Dermis microvascular lymphatic vessel endothelial cell (primary cell): ENCODE results near the gene SLC5A9. TPM values are rescaled to one million over a fixed set of nuclear protein-coding genes. Genes with fewer than 3 reads are reported as not detected.
"Not testable (repeated sequence)": the region's sequence is repeated elsewhere in the genome, so short reads cannot be mapped to it uniquely, and the experiment has no call there.

Experiments used
- DNase-seq, 2 donors: peaks; one replicate each; pipeline versions ENCODE4 v3.0.0 to v3.0.0-alpha.2; 2010; ENCODE audit warnings: low read depth in 2 of 2
- total RNA-seq: library from RNA; depleted of rRNA; stranded (reverse); fragments of >200 nt; gene quantifications from 2 replicates; pipeline ENCODE4 v1.2.1, GENCODE V29; 2014

Gene SLC5A9
- total RNA-seq, 1 donor from 2014 or later = under 0.01 TPM

- not testable (repeated sequence) for DNase-seq
Measured at GRCh38 chr1:48213462-48213861, 9.1 kb upstream of the SLC5A9 start.

DNA sequence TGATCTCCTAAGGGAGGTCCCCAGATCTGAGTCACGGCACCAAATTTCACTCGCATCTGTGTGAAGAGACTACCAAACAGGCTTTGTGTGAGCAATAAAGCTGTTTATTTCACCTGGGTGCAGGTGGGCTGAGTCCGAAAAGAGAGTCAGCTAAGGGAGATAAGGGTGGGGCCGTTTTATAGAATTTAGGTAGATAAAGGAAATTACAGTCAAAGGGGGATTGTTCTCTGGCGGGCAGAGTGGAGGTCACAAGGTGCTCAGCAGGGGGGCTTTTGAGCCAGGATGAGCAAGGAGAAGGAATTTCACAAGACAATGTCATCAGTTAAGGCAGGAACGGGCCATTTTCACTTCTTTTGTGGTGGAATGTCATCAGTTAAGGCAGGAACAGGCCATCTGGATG is 8.2 kb upstream of the SLC5A9 start:
- DNase-seq = not testable (repeated sequence)

DNA sequence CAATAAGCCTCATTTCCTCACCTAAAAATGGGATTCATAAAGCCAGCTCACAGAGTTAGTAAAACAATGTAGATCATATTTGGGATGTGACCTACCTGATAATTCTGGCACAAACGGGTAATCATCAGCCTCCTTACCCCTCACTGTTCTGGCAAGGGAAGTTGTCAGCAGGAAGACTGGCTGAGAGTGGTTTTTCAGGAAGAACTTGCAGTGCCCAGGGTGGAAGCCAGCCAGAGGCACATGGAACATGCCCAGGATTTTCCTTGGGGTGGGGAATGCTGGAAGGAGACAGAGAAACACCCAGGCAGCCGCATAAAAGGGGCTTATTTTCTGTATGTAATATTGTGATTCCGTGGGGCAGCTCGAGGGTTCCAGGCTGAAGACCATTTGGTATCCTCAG is 7.7 kb upstream of the SLC5A9 start:
- DNase-seq = no peak

DNA sequence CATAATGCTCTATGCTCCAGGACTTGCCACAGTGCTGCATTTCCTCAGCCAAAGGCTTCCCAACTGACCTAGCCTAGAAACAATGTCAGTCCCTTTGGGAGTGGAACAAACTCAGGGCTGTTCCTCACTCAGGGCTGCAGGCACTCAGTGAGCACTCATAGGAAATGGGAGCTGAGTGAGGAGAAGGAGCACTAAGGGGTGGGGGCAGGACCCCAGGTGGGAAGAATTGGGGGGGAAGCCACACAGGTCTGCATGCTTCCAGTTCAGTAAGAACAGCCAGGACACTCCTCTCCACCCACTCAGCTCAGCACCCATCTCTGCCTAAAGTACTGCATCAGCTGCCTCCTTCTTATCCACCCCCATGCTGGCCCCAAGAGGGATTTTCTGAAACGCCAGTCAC is 7.3 kb upstream of the SLC5A9 start:
- DNase-seq = no peak

DNA sequence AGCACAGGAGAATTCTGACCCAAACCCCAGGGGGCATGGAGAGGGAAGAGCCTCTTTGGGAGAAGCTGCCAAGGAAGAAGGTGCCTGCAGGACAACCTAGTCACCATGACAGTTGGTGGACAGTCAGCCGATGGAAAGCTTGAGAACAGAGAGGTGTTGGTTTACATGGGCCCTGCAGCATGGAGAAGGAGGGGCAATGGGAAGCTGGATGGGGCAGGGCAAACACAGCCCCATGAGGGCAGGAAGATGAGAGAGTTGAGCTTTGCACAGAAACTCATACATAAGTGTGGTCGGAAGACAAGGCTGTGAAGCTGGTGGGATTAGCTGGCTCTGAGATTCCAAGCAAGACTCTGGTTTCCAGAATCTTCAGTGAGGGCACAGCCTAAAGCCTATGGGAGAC is 6.6 kb upstream of the SLC5A9 start:
- no peak for DNase-seq

DNA sequence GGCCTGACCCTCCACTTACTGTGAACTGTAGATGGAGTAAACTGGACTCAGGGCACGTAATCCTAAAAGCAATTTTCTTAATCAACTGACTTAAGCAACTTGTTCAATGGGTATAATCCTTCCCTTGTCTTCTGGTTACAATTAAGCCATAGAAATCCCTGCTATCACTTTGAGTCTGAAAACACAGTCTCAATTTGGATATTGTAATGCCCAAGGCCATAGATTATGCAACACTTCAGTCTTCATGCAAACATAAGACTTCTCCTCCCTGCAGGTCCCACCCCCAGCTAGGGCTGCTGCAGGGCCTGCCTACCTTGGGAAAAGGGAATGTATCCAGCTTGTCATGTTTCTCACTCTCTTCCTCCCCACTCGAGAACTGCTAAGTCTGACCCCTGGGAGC is 6.2 kb upstream of the SLC5A9 start:
- no peak for DNase-seq

DNA sequence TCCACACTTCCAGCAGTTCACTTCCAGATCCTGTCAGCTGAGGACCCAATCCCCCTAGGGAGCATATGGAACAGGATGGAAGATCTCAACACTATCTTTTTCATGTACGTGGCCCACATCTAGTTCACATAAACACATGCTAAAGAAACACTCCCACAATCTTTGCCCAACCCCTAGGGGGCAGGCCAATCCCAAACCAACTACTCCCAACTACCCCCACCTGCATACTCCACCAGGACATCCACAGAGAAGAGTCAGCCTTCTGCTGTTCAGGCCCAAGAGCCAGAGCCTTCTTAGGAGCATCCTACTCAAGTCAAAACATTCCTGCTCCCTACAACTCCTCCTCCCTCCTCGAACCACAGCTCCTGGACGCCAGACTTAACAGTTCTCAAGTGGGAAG is 5.6 kb upstream of the SLC5A9 start:
- DNase-seq = no peak

GRCh38 chr1:48217856-48218255 is 4.7 kb upstream of the SLC5A9 start:
- DNase-seq = no peak

- no peak for DNase-seq
Measured at GRCh38 chr1:48219803-48220202, 2.7 kb upstream of the SLC5A9 start.

GRCh38 chr1:48221122-48221521 is 1.4 kb upstream of the SLC5A9 start:
- no peak for DNase-seq

GRCh38 chr1:48221657-48222056 is 859 bp upstream of the SLC5A9 start:
- DNase-seq = no peak

DNA sequence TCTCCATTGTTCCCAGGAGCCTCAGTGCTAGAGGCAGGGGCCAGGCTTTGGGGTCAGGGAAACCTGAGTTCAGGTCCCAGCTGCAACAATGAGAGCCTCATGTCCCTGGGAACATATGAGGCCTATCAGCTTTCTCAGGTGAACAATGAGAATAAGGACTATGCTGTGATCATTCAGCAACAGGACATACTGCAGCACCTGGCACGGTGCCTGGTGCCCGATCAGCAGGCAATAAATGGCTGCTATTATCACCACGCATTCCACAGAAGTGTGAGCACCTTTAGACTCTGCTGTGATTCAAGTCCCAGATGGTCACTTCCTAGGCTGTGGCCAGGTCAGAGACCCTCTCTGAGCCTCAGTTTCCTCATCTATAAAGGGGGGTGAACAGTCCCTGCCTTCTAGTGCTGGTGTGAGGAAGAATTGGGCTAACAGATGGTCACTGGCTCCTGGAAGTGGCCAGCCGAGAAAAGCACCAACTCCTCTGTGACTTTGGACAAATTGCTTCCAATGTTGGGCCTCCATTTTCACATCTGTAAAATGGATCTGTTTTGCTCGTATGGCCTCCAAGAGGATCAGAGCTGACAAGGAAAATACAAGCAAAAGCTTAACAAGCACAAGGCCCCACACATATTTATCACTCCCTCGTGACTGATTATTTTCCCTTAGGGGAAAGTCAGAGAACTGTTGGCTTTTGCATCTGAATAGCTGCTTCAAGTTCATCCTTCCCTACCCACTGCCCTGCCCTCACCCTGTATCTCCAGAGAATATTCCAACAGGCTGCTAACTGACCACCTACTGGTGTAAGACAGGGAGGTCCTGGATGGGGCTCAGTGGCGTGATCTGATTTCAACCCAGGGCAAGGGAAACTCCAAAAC is 1.1 kb downstream of the SLC5A9 start:
- DNase-seq = no peak

DNA sequence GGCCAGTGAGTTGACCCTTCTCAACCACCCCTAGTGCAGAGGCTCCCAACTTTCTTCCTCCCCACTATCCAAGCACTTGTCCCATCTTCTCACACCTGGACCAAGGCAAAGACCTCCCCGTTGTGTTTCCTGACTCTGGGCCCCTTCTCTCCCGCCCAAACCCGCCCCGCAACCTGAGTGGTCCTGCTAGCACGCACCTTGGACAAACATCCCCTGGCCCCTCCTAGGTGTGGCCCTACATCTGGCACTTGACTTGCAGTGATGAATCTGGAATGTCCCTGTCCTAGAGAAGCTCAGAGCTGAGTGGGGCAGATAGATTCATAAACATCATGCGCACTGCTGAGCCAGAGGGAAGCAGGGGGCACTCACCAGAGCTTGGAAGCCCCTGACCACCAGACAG is 2.3 kb downstream of the SLC5A9 start:
- no peak for DNase-seq

GRCh38 chr1:48225579-48225978 is 3.1 kb downstream of the SLC5A9 start:
- DNase-seq = no peak

DNA sequence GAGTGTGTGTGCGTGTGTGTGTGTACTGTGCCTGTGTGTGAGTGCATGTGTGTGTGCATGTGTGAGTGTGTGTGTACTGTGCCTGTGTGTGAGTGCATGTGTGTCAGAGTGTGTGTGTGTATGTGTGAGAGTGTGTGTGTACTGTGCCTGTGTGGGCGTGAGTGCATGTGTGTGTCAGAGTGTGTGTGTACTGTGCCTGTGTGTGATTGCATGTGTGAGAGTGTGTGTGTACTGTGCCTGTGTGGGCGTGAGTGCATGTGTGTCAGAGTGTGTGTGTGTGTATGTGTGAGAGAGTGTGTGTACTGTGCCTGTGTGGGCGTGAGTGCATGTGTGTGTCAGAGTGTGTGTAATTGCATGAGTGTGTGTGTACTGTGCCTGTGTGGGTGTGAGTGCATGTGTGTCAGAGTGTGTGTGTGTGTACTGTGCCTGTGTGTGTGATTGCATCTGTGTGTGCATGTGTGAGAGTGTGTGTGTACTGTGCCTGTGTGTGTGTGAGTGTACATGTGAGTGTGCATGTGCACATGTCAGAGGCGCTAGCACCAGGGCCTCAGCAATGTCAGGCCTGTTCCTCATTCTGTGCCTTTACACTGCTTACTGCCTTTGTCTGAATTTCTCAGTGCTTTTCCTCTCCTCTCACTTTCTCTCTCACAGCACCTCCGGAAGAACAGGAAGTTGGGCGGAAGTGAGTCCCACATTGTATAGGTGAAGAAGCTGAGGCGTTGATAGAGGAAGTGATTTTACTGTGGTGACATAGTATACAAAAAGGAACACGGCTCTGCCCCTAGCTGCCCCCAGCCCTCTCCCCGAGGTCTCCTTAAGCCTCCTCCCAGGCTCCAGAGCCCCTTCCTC is 4.9 kb downstream of the SLC5A9 start:
- no peak for DNase-seq

DNA sequence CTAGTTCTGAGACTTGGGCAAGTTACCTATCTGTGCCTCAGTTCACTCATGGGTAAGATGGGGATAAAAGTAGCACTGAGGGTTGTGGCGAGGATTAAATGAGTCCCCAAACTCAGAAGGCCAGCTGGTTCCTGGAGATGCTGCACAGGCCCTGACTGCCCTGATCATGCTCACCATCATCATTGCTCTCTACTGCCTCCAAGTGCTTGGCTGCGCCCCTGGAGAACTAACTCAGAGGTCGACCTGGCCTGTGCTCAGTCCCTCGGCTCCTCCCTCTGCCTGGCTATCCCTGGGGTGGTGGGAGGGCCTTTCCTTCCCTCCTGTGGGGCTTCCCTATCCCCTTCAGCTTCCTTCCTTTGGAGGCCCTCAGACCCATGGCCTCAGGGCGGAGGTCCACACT is 5.6 kb downstream of the SLC5A9 start:
- DNase-seq = no peak

- no peak for DNase-seq
Measured at GRCh38 chr1:48229317-48229716, 6.8 kb downstream of the SLC5A9 start.

GRCh38 chr1:48230236-48230635 is 7.7 kb downstream of the SLC5A9 start:
- no peak for DNase-seq

DNA sequence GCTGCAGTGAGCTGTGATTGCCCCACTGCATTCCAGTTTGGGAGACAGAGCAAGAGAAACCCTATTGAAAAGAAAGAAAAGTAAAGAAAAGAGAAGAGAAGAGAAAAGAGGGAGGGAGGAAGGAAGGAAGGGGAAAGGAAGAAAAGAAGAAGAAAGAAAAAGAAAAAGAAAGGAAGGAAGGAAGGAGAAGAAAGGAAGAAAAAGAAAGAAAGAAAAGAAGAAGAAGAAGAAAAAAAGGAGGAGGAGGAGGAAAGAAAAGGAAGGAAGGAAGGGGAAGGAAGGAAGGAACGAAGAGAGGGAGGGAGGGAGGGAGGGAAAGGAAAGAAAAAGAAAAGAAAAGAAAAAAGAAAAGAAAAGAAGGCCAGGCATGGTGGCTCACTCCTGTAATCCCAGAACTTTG is 10.2 kb downstream of the SLC5A9 start:
- DNase-seq = no peak

- no peak for DNase-seq
Measured at GRCh38 chr1:48233666-48234485, 11.4 kb downstream of the SLC5A9 start.

DNA sequence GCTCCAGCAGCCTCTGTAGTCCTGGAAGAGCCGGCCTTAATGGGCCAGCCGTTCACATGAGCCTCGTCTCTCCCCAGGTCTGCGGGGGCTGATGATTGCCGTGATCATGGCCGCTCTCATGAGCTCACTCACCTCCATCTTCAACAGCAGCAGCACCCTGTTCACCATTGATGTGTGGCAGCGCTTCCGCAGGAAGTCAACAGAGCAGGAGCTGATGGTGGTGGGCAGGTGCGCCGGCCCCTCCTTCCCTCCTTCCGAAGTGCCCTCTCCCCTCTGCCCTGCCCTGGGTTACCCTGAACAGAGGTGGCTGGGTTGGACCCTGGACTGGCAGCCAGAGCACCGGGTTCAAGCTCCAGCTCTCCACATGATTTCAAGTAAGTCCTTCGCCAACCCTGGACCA is 13.1 kb downstream of the SLC5A9 start:
- no peak for DNase-seq
